ENCODE data around the gene CELF6.
A peak's percentile ranks its signal among the peaks of the same experiment; 100 is the strongest.

CELF6 gene

GRCh38 chr15:72318408-72318942 is 1.5 kb downstream of the CELF6 start:
- no peak for DNase-seq (ENCODE audit: low read depth, low spot score)
- TF ChIP-seq ZNF274 (IDR thresholded peaks at IDR 0.05; ENCODE audit: low read depth, low read length) (no peak), SUZ12 (IDR thresholded peaks at IDR 0.05; ENCODE audit: extremely low read depth, insufficient read depth, insufficient read length) (no peak), YY1 (IDR thresholded peaks at IDR 0.05; ENCODE audit: insufficient read depth, insufficient read length) (no peak)
- H3K27me3 ChIP-seq (ENCODE audit: insufficient read depth, insufficient read length) = peaks cover 48% of the 10 kb centered on the region

GRCh38 chr15:72315706-72316370 is 4.1 kb downstream of the CELF6 start:
- H3K9ac ChIP-seq (ENCODE audit: insufficient read length, low read depth) = no peak overlapping the region
- H3K4me3 ChIP-seq (ENCODE audit: insufficient read length, low read depth) = no peak overlapping the region
- peaks cover 48% of the 10 kb centered on the region for H3K27me3 ChIP-seq (ENCODE audit: insufficient read depth, insufficient read length)
- H3K36me3 ChIP-seq (ENCODE audit: insufficient read depth, insufficient read length, low read length) = no peaks in the 10 kb centered on the region
- no peaks in the 10 kb centered on the region for H3K4me1 ChIP-seq (ENCODE audit: insufficient read depth, insufficient read length)
- H3K9me3 ChIP-seq (ENCODE audit: insufficient read depth, low read length) = no peaks in the 10 kb centered on the region
- TF ChIP-seq SUZ12 (IDR thresholded peaks at IDR 0.05; ENCODE audit: extremely low read depth, insufficient read depth, insufficient read length) (no peak), YY1 (IDR thresholded peaks at IDR 0.05; ENCODE audit: insufficient read depth, insufficient read length) (no peak), ZNF274 (IDR thresholded peaks at IDR 0.05; ENCODE audit: low read depth, low read length) (no peak)
- DNase-seq (ENCODE audit: low read depth, low spot score) = no peak

More at GRCh38 chr15:72318408-72318942, 1.5 kb downstream of the CELF6 start:
- Histone ChIP-seq H3K9ac (ENCODE audit: insufficient read length, low read depth) (no peak overlapping the region), H3K4me3 (ENCODE audit: insufficient read length, low read depth) (no peak overlapping the region), H3K9me3 (ENCODE audit: insufficient read depth, low read length) (no peaks in the 10 kb centered on the region), H3K36me3 (ENCODE audit: insufficient read depth, insufficient read length, low read length) (no peaks in the 10 kb centered on the region), H3K4me1 (ENCODE audit: insufficient read depth, insufficient read length) (no peaks in the 10 kb centered on the region)

- no peak overlapping the region for H3K9ac ChIP-seq (ENCODE audit: insufficient read length, low read depth)
- TF ChIP-seq ZNF274 (IDR thresholded peaks at IDR 0.05; ENCODE audit: low read depth, low read length) = no peak
- TF ChIP-seq SUZ12 (IDR thresholded peaks at IDR 0.05; ENCODE audit: extremely low read depth, insufficient read depth, insufficient read length) = no peak
- TF ChIP-seq YY1 (IDR thresholded peaks at IDR 0.05; ENCODE audit: insufficient read depth, insufficient read length) = no peak
- DNase-seq (ENCODE audit: low read depth, low spot score) = no peak
- no peaks in the 10 kb centered on the region for H3K4me1 ChIP-seq (ENCODE audit: insufficient read depth, insufficient read length)
- H3K9me3 ChIP-seq (ENCODE audit: insufficient read depth, low read length) = no peaks in the 10 kb centered on the region
- peaks cover 38% of the 10 kb centered on the region for H3K27me3 ChIP-seq (ENCODE audit: insufficient read depth, insufficient read length)
- no peaks in the 10 kb centered on the region for H3K36me3 ChIP-seq (ENCODE audit: insufficient read depth, insufficient read length, low read length)
- no peak overlapping the region for H3K4me3 ChIP-seq (ENCODE audit: insufficient read length, low read depth)
Measured at GRCh38 chr15:72313881-72314280, 6.1 kb downstream of the CELF6 start.

- TF ChIP-seq YY1 (IDR thresholded peaks at IDR 0.05; ENCODE audit: insufficient read depth, insufficient read length) (no peak), SUZ12 (IDR thresholded peaks at IDR 0.05; ENCODE audit: extremely low read depth, insufficient read depth, insufficient read length) (no peak), ZNF274 (IDR thresholded peaks at IDR 0.05; ENCODE audit: low read depth, low read length) (no peak)
- H3K27me3 ChIP-seq (ENCODE audit: insufficient read depth, insufficient read length) = peaks cover 34% of the 10 kb centered on the region
- H3K9ac ChIP-seq (ENCODE audit: insufficient read length, low read depth) = no peak overlapping the region
- no peak overlapping the region for H3K4me3 ChIP-seq (ENCODE audit: insufficient read length, low read depth)
- no peak for DNase-seq (ENCODE audit: low read depth, low spot score)
- H3K36me3 ChIP-seq (ENCODE audit: insufficient read depth, insufficient read length, low read length) = no peaks in the 10 kb centered on the region
- no peaks in the 10 kb centered on the region for H3K4me1 ChIP-seq (ENCODE audit: insufficient read depth, insufficient read length)
- no peaks in the 10 kb centered on the region for H3K9me3 ChIP-seq (ENCODE audit: insufficient read depth, low read length)
Measured at GRCh38 chr15:72313448-72313840, 6.5 kb downstream of the CELF6 start.

- peak; percentile 49 for DNase-seq (ENCODE audit: low read depth, low spot score)
- Histone ChIP-seq H3K27me3 (ENCODE audit: insufficient read depth, insufficient read length) (peaks cover 28% of the 10 kb centered on the region), H3K4me3 (ENCODE audit: insufficient read length, low read depth) (no peak overlapping the region), H3K4me1 (ENCODE audit: insufficient read depth, insufficient read length) (no peaks in the 10 kb centered on the region), H3K9me3 (ENCODE audit: insufficient read depth, low read length) (no peaks in the 10 kb centered on the region), H3K9ac (ENCODE audit: insufficient read length, low read depth) (no peak overlapping the region), H3K36me3 (ENCODE audit: insufficient read depth, insufficient read length, low read length) (no peaks in the 10 kb centered on the region)
- TF ChIP-seq YY1 (IDR thresholded peaks at IDR 0.05; ENCODE audit: insufficient read depth, insufficient read length) (no peak), ZNF274 (IDR thresholded peaks at IDR 0.05; ENCODE audit: low read depth, low read length) (no peak), SUZ12 (IDR thresholded peaks at IDR 0.05; ENCODE audit: extremely low read depth, insufficient read depth, insufficient read length) (no peak)
Measured at GRCh38 chr15:72312605-72313447, 7.1 kb downstream of the CELF6 start.

- no peak overlapping the region for H3K4me3 ChIP-seq (ENCODE audit: insufficient read length, low read depth)
- H3K9me3 ChIP-seq (ENCODE audit: insufficient read depth, low read length) = no peaks in the 10 kb centered on the region
- no peaks in the 10 kb centered on the region for H3K27me3 ChIP-seq (ENCODE audit: insufficient read depth, insufficient read length)
- no peaks in the 10 kb centered on the region for H3K36me3 ChIP-seq (ENCODE audit: insufficient read depth, insufficient read length, low read length)
- DNase-seq (ENCODE audit: low read depth, low spot score) = no peak
- no peak for TF ChIP-seq YY1 (IDR thresholded peaks at IDR 0.05; ENCODE audit: insufficient read depth, insufficient read length)
- no peak for TF ChIP-seq ZNF274 (IDR thresholded peaks at IDR 0.05; ENCODE audit: low read depth, low read length)
- TF ChIP-seq SUZ12 (IDR thresholded peaks at IDR 0.05; ENCODE audit: extremely low read depth, insufficient read depth, insufficient read length) = no peak
- H3K9ac ChIP-seq (ENCODE audit: insufficient read length, low read depth) = no peak overlapping the region
- H3K4me1 ChIP-seq (ENCODE audit: insufficient read depth, insufficient read length) = peaks cover 2% of the 10 kb centered on the region
Measured at GRCh38 chr15:72307026-72307425, 12.9 kb downstream of the CELF6 start.

Measured in NT2/D1 (cell line).